A204.1 (cell line): Measurements from ENCODE around the gene SAMSN1.

ENCODE experiments used
- FAIRE-seq: peaks from 2 replicates; lab custom pipeline; 2012; peaks lifted over from hg19 to GRCh38; lab: Jason Lieb, UNC

The SAMSN1 gene

GRCh38 chr21:14484188-14485009, 61.7 kb downstream of the SAMSN1 start:
- no peak for FAIRE-seq

DNA sequence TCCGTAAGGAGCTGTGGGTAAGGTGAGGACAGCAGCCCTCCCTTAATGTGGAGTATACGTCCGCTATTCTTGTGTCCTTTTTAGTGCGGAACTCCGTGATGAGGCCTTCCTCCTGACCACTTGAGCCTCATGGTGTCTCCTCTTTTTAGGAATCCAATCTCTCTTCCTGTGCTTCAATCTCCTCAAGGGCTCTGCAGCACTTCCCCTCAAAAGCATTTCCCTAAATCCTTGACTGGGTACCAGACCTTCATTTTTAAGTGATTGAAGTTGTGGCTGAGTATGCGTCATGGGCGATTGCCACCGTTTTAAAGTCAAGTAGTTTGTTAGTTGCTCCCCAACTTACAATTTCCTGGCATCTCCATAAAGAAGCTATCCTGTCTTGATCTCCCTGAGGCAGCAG, 62.8 kb downstream of the SAMSN1 start:
- FAIRE-seq, result no peak

DNA sequence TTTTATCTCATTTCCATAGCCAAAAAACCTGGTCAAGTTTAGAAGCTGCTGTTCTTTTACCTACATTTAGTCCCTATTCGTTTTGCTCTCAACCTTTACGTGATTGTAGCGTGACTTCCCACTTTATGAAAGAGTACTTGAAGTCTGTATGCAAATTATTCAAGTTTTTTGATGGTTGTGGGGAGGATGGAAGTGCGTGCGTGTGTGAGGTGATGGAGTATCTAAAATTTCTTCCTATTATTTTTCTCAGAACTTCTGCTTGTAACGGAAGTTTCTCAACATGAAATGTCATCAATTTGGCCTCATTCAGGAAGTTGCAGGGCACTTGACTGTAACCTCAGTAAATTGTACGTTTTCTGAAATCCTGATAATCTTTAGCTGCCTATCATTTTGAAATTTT, 64.0 kb downstream of the SAMSN1 start:
- no peak for FAIRE-seq

DNA sequence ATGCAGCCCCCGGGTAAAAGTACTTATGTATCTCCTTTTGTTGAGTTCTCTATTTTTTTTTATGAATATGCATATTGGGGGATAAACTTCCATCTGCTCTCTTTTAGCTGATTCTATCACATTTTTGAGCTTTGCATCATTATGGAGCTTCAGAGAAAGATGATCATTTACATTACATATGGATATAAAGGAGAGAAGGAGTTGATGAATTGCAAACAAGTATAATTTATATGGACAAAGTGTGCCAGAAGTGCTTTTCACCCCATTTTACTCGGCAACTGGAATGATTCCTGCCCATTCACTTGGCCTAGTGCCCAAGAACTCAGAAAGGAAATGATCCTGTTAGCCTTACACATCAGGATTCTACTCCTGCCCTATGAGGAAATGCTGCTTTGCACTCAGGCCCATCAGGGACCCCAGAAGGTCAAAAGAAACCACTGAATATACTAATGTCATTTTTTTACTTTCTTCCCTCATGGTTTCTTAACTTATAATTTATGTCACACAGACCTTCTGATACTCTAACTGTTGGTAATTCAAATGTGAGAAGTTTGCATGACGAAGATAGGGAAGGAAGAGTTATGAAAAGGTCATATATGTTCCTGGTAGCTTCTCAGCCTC, 65.6 kb downstream of the SAMSN1 start:
- no peak for FAIRE-seq

DNA sequence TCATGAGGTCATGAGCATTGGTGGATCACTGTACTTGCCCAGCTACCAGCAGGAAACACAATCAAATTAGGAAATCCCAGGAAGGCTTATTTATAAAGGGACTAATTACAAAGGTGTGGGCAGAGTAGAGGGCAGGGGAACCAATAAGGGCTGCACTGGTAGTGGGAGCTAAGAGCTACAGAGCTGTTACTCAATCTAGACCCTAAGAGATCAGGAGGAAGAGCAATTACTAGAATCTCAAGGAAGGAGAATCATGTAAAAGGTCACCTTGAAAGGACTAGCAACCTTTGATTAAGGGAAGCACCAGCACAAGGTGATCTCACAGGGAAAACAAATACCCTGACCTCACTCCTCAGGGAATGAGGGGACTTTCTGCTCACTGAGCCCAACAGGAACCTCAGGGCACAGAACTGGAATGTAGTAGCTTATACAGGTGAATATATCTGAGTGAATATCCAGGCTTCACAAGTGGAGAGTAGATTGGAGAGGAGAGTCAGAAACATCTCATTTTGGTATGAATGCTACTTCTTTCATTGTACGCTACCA, 66.8 kb downstream of the SAMSN1 start:
- FAIRE-seq, result no peak

DNA sequence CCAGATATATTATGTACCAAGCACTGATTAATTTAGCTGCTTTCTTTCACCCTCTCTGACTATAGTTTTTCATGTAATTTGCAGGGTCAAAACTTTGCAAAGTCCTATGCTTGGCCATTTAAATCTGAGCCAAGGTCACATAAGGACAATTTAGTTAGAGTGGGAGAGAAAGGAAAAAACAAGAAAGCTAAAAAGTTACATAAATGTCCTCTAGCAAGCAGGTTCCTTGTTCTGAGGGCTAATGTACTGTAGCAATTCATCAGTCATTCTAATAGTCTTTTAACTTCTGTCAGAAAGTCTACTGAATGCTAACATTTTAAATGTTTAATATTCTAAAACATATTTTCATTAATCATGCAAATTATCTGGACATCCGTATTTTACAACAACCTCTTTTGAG, 68.3 kb downstream of the SAMSN1 start:
- no peak for FAIRE-seq

GRCh38 chr21:14477133-14477532, 69.0 kb downstream of the SAMSN1 start:
- FAIRE-seq, result no peak

DNA sequence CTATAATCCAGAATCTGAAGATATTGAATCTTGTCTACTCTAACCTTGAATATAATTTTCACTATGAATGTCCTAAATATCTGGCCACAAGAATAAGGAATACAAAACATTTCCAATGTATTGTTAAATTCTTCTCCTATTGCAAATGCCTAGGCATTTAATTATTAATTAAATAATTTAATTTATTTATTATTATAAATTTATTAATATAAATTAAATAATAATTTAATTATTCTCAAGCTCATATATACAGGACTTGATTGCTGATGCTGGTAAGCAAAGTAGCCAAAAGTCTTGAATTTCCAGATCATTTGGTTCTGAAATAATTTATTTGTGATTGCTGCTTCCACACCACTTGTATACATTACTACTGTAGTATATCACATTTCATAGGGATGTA, 71.1 kb downstream of the SAMSN1 start:
- no peak for FAIRE-seq

- FAIRE-seq, result no peak
These were observed 76.5 kb downstream of the SAMSN1 start for GRCh38 chr21:14469641-14470040.

DNA sequence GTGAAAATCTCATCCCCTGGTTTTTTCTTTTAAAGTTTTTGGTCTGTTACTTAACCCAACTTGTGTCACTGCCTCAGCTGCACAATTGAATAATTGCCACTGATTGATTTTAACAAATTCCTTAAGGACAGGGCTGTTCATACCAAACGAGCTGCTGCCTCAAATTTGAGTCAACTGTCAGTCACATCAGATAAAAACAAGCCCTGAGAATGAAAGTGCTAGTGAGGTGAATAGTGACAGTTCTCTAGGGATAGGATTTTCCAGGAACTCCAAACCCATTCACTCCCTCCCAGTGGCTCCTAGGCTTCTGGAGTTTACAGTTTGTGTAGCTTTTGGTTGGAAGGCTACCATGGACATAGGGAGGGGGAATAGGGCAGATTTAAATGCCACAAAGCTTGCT, 79.4 kb downstream of the SAMSN1 start:
- no peak for FAIRE-seq

DNA sequence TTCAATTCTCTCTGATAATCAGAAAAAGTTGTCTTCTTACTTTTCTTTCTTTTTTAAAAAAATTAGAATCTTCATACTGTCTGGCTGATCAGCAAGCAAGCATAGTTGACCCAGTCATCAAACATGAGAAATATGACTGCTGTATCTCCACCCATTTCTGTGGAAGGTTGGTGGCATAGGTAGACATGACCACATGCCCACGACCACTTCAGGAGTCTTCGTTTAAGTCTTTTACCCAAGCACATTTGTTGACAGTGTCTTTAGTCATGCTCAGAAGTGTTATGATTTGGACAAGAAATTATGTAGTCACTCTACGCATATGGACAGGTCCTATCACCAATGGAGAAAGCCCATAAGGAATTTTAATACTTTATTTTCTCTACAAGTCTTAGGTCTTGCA, 88.4 kb downstream of the SAMSN1 start:
- FAIRE-seq, result no peak

DNA sequence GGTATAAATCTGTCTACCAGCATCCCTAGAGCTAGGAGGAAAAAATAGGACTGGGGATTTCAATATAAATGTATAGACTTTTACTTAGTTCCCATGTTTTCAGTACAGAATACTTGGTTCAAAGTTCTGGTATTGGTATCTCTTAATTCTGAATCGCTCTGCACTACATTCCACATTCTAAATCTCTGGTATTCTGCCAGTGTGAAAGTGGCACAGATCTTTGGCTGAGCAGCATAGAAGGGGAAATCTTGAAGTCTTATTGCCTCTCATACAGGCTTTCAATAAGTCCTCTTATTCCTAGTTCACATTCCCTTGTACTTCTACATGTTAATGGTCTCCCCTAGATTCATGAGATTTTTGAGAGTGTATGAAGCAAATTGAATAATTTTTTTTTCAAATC, 89.2 kb downstream of the SAMSN1 start:
- FAIRE-seq, result no peak

GRCh38 chr21:14454016-14455009, 91.8 kb downstream of the SAMSN1 start:
- no peak for FAIRE-seq

DNA sequence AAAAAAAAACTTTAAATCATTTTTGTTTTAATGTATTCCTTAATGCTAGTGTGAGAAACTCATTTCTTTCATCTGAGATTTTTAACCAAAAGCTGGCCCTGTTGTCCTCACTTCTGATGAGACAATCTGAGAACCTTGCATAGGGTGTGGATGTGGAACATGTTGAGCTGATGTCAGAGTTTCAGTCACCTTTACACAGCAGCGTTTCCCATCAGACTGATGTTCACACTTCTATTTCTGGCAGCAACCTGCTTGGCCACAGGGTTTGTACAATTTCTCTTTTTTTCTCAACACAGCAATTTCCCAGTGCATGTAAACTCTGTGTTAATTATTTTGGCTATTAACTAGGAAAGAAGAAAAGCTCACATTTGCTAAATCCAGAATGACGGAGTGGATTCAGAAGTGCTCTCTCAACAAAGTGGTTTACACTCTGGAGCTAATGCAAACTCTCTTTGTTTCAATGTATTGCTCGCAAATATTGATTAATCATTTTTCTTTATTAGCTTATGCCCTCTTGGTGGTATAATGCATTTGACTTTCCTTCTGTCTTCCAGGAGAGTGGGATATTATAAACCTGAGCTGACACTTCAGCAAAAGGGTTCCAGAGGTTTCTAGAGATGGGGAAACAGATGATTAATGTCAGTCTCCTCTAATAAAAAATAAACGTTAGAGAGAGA, 92.6 kb downstream of the SAMSN1 start:
- no peak for FAIRE-seq

DNA sequence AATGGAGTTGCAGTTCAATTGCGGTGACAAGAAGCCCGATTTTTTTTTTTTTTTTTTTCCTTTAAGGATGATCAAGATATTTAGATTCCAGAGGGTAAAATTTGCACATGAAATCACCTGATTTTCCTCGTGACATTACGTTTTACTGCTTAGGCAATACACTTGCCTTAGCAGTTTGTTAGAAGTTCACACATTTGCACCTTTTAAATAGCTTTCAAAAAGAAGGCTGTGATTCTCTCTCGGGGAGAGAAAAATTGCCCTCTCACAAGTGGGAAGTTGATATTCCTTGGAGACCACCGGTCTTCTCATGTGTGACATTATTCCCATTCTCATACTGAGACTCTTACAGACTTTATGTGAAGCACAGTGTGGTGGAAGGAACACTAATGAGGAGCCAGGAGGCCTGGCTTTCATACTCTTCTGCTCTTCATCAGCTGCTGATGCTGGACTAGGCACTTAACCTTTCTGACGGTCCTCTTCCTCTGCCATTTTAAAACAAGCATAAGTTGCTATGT, 93.3 kb downstream of the SAMSN1 start:
- no peak for FAIRE-seq

DNA sequence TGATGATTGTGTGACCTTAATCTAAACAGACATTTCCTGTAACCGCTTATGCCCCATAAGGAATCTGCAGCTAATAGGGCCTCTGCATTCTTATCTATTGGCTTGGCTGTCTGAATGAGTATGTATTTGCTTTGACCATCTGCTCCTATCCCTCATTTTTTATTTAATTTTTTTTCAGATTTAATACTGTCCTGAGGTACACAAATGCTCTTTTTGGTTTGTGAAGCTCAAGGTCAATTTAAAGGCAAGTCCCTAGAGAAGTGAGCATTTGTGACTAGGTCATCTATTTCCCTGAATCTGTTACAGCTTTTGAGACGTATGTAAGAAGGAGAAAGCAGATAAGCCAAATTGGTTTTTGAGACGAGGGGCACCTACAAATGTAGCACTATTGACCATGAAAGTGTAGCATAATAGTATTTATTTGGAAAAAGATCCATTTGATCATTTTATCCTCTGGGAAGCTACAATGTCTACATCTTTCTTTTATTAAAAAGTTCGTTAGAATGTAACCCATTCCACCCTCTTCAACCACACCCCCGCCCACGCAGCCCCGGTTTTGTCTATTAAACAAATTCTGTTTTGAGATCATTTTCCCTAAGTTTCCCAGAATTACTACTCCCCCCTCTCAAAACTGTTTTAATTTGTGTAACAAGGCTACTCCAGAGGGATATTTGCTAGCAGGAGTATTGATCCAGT, 93.9 kb downstream of the SAMSN1 start:
- no peak for FAIRE-seq

DNA sequence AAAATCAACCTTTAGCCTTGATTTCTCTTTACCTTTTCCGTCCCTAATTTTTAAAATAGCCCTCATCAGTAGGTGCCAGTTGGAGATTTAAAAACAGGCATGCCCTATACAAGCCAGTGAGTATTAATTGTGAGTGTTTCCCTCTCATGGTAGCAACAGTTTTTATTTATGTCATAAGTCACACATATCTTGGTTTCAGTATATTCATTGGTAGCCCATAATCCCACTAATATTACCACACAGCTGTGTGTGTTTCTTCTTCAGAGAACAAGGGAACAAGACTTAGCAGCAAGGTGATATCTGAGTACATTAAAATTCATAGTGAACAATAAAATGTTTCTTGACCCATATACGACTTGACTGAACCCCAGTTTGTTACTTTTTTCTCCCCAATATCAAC, 94.6 kb downstream of the SAMSN1 start:
- FAIRE-seq, result no peak

DNA sequence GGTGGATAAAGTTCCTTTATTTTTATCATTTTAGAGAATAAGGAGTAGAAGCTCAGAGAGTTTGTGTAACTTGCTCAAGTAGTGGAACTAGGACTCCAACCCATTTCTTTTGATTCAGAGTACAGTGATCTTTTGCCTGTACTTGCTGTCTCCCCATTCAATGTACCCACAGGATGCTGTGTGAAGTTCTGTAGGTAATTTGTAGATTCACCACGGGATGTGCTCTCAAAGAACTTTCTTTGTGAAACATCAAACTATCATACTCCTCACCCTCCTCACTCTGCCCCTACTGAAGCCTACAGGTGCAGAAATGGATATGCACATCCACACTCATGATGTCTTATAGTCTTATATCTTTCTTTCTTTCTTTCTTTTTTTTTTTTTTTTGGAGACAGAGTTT, 97.3 kb downstream of the SAMSN1 start:
- no peak for FAIRE-seq

GRCh38 chr21:14438211-14438610, 107.9 kb downstream of the SAMSN1 start:
- no peak for FAIRE-seq

DNA sequence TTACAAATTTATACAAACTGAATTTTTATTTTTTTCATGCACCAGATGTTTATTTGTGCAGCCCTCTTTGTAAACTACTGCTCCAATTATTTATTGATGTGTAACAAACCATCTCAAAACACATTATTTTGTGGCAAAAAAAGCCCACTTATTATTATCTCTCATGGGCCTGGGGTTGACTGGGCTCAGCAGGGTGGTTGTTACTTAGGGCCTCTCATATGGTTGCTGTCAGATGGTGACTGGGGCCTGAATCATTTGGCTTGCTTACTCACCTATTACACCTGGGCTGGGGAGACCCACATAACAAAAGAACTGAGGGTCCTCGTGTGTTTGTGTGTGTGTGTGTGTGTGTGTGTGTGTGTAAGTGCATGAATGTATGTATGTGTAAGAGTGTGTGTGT, 110.7 kb downstream of the SAMSN1 start:
- no peak for FAIRE-seq
